DND-41 (cell line): ENCODE data around the gene PAN3.

Experiments used
- ATAC-seq: fragments of 200-7000 bp; cut with Tn5 transposase; 3 replicates; pipeline ENCODE4 v1.9.1; 2021; ENCODE audit warnings: low read depth; ENCODE audit not compliant: insufficient read depth
- DNase-seq: peaks from one replicate; pipeline ENCODE4 v3.0.0-alpha.2; 2020
- H2AFZ ChIP-seq: 2 replicates; pipeline ENCODE4 v1.6.0; 2012; ENCODE audit warnings: low read depth, low read length
- H3K27ac ChIP-seq: 2 replicates; pipeline ENCODE4 v1.5.1; 2012; ENCODE audit warnings: low read length, inconsistent platforms
- H3K27me3 ChIP-seq: fragments of 200-600 bp; sonication (generic); 2 replicates; pipeline ENCODE4 v1.6.0; 2012; ENCODE audit warnings: low read length, mild to moderate bottlenecking, inconsistent platforms; ENCODE audit not compliant: insufficient read depth, poor library complexity
- H3K36me3 ChIP-seq: 2 replicates; pipeline ENCODE4 v1.5.1; 2012; ENCODE audit warnings: low read length, inconsistent platforms; ENCODE audit not compliant: insufficient read depth
- H3K4me1 ChIP-seq: 2 replicates; pipeline ENCODE4 v1.5.1; 2012; ENCODE audit warnings: mild to moderate bottlenecking, low read length; ENCODE audit not compliant: insufficient read depth
- H3K4me2 ChIP-seq: 2 replicates; pipeline ENCODE4 v1.6.0; 2012; ENCODE audit warnings: mild to moderate bottlenecking, moderate library complexity, low read length, inconsistent platforms; ENCODE audit not compliant: insufficient read depth
- H3K4me3 ChIP-seq, 2 experiments: fragments of 200-600 bp in 1 of 2; shearing (Covaris generic) in 1 of 2; 2 replicates each; pipeline ENCODE4 v1.5.1; 2012 to 2016; ENCODE audit warnings: inconsistent platforms in 2 of 2, low read length in 2 of 2, mild to moderate bottlenecking in 2 of 2, low read depth in 1 of 2, moderate library complexity in 1 of 2
- H3K79me2 ChIP-seq: 2 replicates; pipeline ENCODE4 v1.6.0; 2012; ENCODE audit warnings: low read length, inconsistent platforms; ENCODE audit not compliant: insufficient read depth
- H3K9ac ChIP-seq: 2 replicates; pipeline ENCODE4 v1.6.0; 2012; ENCODE audit warnings: low read depth, mild to moderate bottlenecking, inconsistent platforms, low read length, moderate library complexity
- H3K9me3 ChIP-seq: 2 replicates; pipeline ENCODE4 v1.5.1; 2012; ENCODE audit warnings: low read length, moderate library complexity, mild to moderate bottlenecking, inconsistent platforms; ENCODE audit not compliant: insufficient read depth, severe bottlenecking
- H4K20me1 ChIP-seq: 2 replicates; pipeline ENCODE4 v1.6.0; 2012; ENCODE audit warnings: low read length; ENCODE audit not compliant: insufficient read depth
- EZH2 ChIP-seq: IDR thresholded peaks from 3 replicates; pipeline ENCODE4 v1.6.1; 2012; ENCODE audit warnings: borderline replicate concordance, low read depth, mild to moderate bottlenecking, moderate library complexity, low read length, inconsistent platforms; ENCODE audit not compliant: severe bottlenecking
- TF ChIP-seq, protein P1 (sequence below): IDR thresholded peaks from 2 replicates; pipeline ENCODE4 v1.5.1; 2012; ENCODE audit warnings: borderline replicate concordance, low read length, moderate library complexity, mild to moderate bottlenecking; ENCODE audit not compliant: poor library complexity, severe bottlenecking; ENCODE audit errors: extremely low read depth

Gene PAN3

DNA sequence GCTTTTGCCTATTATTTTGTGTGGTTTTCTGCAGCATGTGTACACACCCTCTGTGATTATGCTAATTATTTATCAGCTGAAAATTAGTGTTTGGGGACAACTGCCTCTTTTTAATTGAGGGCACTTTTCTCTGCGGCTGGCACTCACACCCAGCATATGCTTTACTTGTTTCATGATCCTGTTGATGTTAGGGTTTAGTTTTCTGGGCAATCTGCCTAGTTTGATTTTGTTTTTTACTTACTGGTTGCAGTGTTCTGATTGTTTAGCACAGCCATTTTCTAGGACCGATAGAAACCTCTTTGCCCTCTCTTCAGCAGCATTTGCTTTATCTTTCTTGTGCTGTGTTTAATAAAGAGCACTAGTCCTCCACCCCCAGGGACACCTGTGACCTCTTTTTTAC, 161.6 kb downstream of the PAN3 start:
- H3K9ac ChIP-seq, result no peak overlapping the region
- H3K4me1 ChIP-seq, result peaks cover 5% of the 10 kb centered on the region; the same call in 1 of the 2 replicates
- TF ChIP-seq, protein P1, sequence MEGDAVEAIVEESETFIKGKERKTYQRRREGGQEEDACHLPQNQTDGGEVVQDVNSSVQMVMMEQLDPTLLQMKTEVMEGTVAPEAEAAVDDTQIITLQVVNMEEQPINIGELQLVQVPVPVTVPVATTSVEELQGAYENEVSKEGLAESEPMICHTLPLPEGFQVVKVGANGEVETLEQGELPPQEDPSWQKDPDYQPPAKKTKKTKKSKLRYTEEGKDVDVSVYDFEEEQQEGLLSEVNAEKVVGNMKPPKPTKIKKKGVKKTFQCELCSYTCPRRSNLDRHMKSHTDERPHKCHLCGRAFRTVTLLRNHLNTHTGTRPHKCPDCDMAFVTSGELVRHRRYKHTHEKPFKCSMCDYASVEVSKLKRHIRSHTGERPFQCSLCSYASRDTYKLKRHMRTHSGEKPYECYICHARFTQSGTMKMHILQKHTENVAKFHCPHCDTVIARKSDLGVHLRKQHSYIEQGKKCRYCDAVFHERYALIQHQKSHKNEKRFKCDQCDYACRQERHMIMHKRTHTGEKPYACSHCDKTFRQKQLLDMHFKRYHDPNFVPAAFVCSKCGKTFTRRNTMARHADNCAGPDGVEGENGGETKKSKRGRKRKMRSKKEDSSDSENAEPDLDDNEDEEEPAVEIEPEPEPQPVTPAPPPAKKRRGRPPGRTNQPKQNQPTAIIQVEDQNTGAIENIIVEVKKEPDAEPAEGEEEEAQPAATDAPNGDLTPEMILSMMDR, result no peak
- no peak for TF ChIP-seq EZH2
- H3K79me2 ChIP-seq, result no peaks in the 10 kb centered on the region
- H3K27ac ChIP-seq, result no peak overlapping the region
- DNase-seq (no peak), ATAC-seq (no peak)
- H3K36me3 ChIP-seq, result peaks cover 7% of the 10 kb centered on the region; the same call in 1 of the 2 replicates
- H3K4me2 ChIP-seq, result no peak overlapping the region
- H3K4me3 ChIP-seq, result no peak overlapping the region
- no peaks in the 10 kb centered on the region for H4K20me1 ChIP-seq
- H2AFZ ChIP-seq, result no peak overlapping the region
- H3K9me3 ChIP-seq, result no peaks in the 10 kb centered on the region
- H3K27me3 ChIP-seq, result no peaks in the 10 kb centered on the region

GRCh38 chr13:28301839-28302238, 163.5 kb downstream of the PAN3 start:
- no peak overlapping the region for H3K4me2 ChIP-seq
- no peaks in the 10 kb centered on the region for H3K9me3 ChIP-seq
- DNase-seq, result no peak
- H3K27ac ChIP-seq, result no peak overlapping the region
- H3K36me3 ChIP-seq, result no peaks in the 10 kb centered on the region
- H3K27me3 ChIP-seq, result no peaks in the 10 kb centered on the region
- no peak overlapping the region for H3K4me3 ChIP-seq
- H2AFZ ChIP-seq, result no peak overlapping the region
- H3K4me1 ChIP-seq, result peaks cover 5% of the 10 kb centered on the region; the same call in 1 of the 2 replicates
- no peaks in the 10 kb centered on the region for H4K20me1 ChIP-seq
- no peak for TF ChIP-seq EZH2
- TF ChIP-seq, protein P1, result no peak
- H3K79me2 ChIP-seq, result no peaks in the 10 kb centered on the region
- no peak overlapping the region for H3K9ac ChIP-seq
- no peak for ATAC-seq

DNA sequence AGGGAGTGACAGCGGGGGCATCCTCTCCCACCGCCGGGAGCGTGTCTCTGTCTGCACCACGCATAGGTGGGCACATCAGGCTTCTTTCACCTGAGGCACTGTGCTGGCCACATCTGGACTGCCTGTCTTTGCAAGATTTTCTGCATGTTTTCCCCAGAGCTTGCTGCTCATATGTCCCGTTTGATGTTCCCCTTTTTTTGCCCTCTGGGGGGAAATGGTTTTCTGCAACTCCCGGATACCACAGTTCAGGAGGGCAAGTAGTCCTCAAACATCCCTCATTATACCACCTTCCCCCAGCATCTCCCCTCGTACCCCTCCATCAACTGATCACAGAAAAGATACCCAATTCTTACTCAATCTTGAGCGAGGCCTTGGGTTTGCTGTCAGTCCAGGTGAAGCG, 168.0 kb downstream of the PAN3 start:
- Histone ChIP-seq H3K27ac (no peak overlapping the region), H3K9ac (no peak overlapping the region), H3K9me3 (no peaks in the 10 kb centered on the region), H3K27me3 (no peaks in the 10 kb centered on the region), H2AFZ (no peak overlapping the region), H4K20me1 (no peaks in the 10 kb centered on the region), H3K4me3 (no peak overlapping the region), H3K4me2 (no peak overlapping the region), H3K79me2 (no peaks in the 10 kb centered on the region), H3K36me3 (no peaks in the 10 kb centered on the region), H3K4me1 (peaks cover 5% of the 10 kb centered on the region; the same call in 1 of the 2 replicates)
- TF ChIP-seq EZH2, result no peak
- TF ChIP-seq, protein P1, result no peak
- no peak for ATAC-seq
- no peak for DNase-seq

GRCh38 chr13:28313579-28313978, 175.2 kb downstream of the PAN3 start:
- Histone ChIP-seq H3K36me3 (no peaks in the 10 kb centered on the region), H3K79me2 (no peaks in the 10 kb centered on the region), H3K27ac (no peak overlapping the region), H3K9ac (no peak overlapping the region), H2AFZ (no peak overlapping the region), H4K20me1 (no peaks in the 10 kb centered on the region), H3K9me3 (no peaks in the 10 kb centered on the region), H3K27me3 (no peaks in the 10 kb centered on the region), H3K4me2 (no peak overlapping the region), H3K4me3 (no peak overlapping the region), H3K4me1 (no peaks in the 10 kb centered on the region)
- DNase-seq (peak; percentile 38), ATAC-seq (peak; percentile 44; the same call in 1 of the 3 replicates)
- TF ChIP-seq, protein P1, result peak; percentile 55
- TF ChIP-seq EZH2, result no peak
